ENCODE data around the gene RAMP1. TPM values are rescaled to one million over a fixed set of nuclear protein-coding genes. Genes with fewer than 3 reads are reported as not detected.

RAMP1 gene
- total and polyA plus RNA-seq, 2 of the 4 experiments (the other 2 are of a cell fraction), result 15.8 to 77.1 TPM

DNA sequence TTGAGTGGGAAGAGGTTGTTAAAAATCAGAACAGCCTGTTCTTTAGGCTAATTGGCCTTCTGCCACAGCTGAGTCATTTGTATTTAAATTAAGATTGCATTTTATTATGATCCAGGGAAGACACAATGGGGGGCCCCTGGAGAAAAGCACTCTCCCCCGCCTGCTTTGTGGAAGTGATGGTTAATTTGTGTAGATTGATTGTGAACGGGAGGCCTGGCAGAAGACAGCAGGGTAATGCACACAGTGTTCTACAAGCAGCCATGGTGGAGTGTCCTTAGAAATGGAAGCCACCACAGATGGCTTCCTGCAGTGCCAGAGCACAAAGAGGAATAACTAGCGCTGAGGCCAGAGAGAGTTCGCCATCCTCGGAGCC lies 19.6 kb downstream of the RAMP1 start:
- Histone ChIP-seq H2BK120ac (ENCODE audit: low read depth, low read length) (peak overlapping the region; percentile 74), H3K9ac (ENCODE audit: low read depth, low read length) (no peak overlapping the region), H2BK20ac (ENCODE audit: low read depth, low read length) (peak overlapping the region; percentile 70; the same call in 1 of the 2 replicates), H4K8ac (ENCODE audit: low read depth in 2 of 2, low read length in 2 of 2) (no peak overlapping the region), H3K4ac (ENCODE audit: low read depth, low read length) (peak overlapping the region; percentile 52), H3K14ac (replicated peaks; ENCODE audit: low read depth, low read length) (no peak overlapping the region), H2BK5ac (ENCODE audit: low read depth, low read length, poor library complexity, severe bottlenecking) (no peak overlapping the region), H3K4me3 (ENCODE audit: insufficient read depth, low read depth, low read length) (no peak overlapping the region), H3K18ac (ENCODE audit: low read depth, low read length) (peak overlapping the region; percentile 37; the same call in 1 of the 2 replicates), H2BK15ac (ENCODE audit: low read depth, low read length) (0 out of 3 replicates have a peak overlapping the region, but pooled peaks have one; percentile 14), H3K9me1 (ENCODE audit: insufficient read depth, low read length) (no peaks in the 10 kb centered on the region; the same call in 1 of the 2 replicates), H3K9me3 (ENCODE audit: control insufficient read depth, insufficient read depth, low read length) (no peaks in the 10 kb centered on the region), H4K20me1 (ENCODE audit: insufficient read depth, low read length) (no peaks in the 10 kb centered on the region), H3K4me2 (ENCODE audit: low read depth, low read length) (no peak overlapping the region), H3K27ac (ENCODE audit: insufficient read depth, low read length) (no peak overlapping the region), H2AFZ (replicated peaks; ENCODE audit: low read length, poor library complexity) (peak overlapping the region; percentile 26), H3K36me3 (ENCODE audit: control insufficient read depth, insufficient read depth, low read length) (no peaks in the 10 kb centered on the region), H2AK9ac (replicated peaks; ENCODE audit: low read depth, low read length, poor library complexity) (no peak overlapping the region), H4K91ac (ENCODE audit: insufficient read depth, low read depth, low read length) (no peak overlapping the region), H2AK5ac (ENCODE audit: low read depth, low read length) (peak overlapping the region; percentile 15; the same call in 1 of the 2 replicates), H3K4me1 (ENCODE audit: control insufficient read depth, insufficient read depth, low read length) (peaks cover 24% of the 10 kb centered on the region), H3K23ac (ENCODE audit: low read depth, low read length) (no peak overlapping the region), H3K79me1 (ENCODE audit: low read depth in 1 of 2, low read length in 2 of 2) (0 out of 4 replicates have a peak, but pooled peaks cover 0 to 2% of the 10 kb centered on the region in 2 experiments), H3K27me3 (ENCODE audit: control insufficient read depth, insufficient read depth, low read length) (no peaks in the 10 kb centered on the region), H3K56ac (ENCODE audit: extremely low read depth, insufficient read depth, low read length) (no peak overlapping the region), H4K5ac (ENCODE audit: low read depth, low read length) (no peak overlapping the region)
- dilution Hi-C loops (cut with HindIII; ENCODE audit: low sequenced_read_pairs, unreplicated experiment) (no loop called here), intact Hi-C loops (cut with micrococcal nuclease) (no loop called here), in situ Hi-C loops (cut with MboI; ENCODE audit: low sequenced_read_pairs) (no loop called here)
- 47% methylated on average over 2 of the region's 5 CpGs; no CpG with 5 or more reads in 1 of the 2 experiments for WGBS, 2 experiments (ENCODE audit: extremely low coverage in 2 of 2, insufficient read length in 1 of 2)
- no TSS peak for BruUV-seq (replicated peaks)
- DNase-seq, result peak; percentile 56
- POLR2A ChIA-PET (ENCODE audit: unreplicated experiment), result no interaction called here
- CTCF ChIA-PET, result no interaction called here
- ATAC-seq (ENCODE audit: low read depth), result peak; percentile 16
- TF ChIP-seq BHLHE40 (IDR thresholded peaks at IDR 0.05; ENCODE audit: low read depth, low read length) (no peak), RAD21 (IDR thresholded peaks at IDR 0.05; ENCODE audit: low read length) (no peak), FOS (IDR thresholded peaks at IDR 0.05; ENCODE audit: low read depth, low read length) (no peak), POLR2A (IDR thresholded peaks at IDR 0.05; ENCODE audit: low read depth, low read length) (no peak), RFX5 (IDR thresholded peaks at IDR 0.05; ENCODE audit: low read depth, low read length) (no peak), CHD1 (IDR thresholded peaks at IDR 0.05; ENCODE audit: low read depth, low read length) (no peak), SMC3 (IDR thresholded peaks at IDR 0.05; ENCODE audit: low read depth, low read length) (no peak), MXI1 (IDR thresholded peaks at IDR 0.05; ENCODE audit: borderline replicate concordance, low read depth, low read length) (no peak), CEBPB (IDR thresholded peaks at IDR 0.05; ENCODE audit: low read depth, low read length) (no peak), MAZ (IDR thresholded peaks at IDR 0.05; ENCODE audit: borderline replicate concordance, low read depth, low read length) (no peak), RCOR1 (IDR thresholded peaks at IDR 0.05; ENCODE audit: insufficient replicate concordance, low read length) (no peak), MAFK (IDR thresholded peaks at IDR 0.05; ENCODE audit: low read depth, low read length) (no peak), NFE2L2 (IDR thresholded peaks at IDR 0.05; ENCODE audit: low read depth, low read length) (no peak)
- TF ChIP-seq, protein P1, sequence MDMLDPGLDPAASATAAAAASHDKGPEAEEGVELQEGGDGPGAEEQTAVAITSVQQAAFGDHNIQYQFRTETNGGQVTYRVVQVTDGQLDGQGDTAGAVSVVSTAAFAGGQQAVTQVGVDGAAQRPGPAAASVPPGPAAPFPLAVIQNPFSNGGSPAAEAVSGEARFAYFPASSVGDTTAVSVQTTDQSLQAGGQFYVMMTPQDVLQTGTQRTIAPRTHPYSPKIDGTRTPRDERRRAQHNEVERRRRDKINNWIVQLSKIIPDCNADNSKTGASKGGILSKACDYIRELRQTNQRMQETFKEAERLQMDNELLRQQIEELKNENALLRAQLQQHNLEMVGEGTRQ (IDR thresholded peaks at IDR 0.05; ENCODE audit: low read depth, low read length), result no peak
- TF ChIP-seq, protein P2, sequence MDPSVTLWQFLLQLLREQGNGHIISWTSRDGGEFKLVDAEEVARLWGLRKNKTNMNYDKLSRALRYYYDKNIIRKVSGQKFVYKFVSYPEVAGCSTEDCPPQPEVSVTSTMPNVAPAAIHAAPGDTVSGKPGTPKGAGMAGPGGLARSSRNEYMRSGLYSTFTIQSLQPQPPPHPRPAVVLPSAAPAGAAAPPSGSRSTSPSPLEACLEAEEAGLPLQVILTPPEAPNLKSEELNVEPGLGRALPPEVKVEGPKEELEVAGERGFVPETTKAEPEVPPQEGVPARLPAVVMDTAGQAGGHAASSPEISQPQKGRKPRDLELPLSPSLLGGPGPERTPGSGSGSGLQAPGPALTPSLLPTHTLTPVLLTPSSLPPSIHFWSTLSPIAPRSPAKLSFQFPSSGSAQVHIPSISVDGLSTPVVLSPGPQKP (IDR thresholded peaks at IDR 0.05; ENCODE audit: borderline replicate concordance, low read depth, low read length), result no peak
- TF ChIP-seq, protein P3, sequence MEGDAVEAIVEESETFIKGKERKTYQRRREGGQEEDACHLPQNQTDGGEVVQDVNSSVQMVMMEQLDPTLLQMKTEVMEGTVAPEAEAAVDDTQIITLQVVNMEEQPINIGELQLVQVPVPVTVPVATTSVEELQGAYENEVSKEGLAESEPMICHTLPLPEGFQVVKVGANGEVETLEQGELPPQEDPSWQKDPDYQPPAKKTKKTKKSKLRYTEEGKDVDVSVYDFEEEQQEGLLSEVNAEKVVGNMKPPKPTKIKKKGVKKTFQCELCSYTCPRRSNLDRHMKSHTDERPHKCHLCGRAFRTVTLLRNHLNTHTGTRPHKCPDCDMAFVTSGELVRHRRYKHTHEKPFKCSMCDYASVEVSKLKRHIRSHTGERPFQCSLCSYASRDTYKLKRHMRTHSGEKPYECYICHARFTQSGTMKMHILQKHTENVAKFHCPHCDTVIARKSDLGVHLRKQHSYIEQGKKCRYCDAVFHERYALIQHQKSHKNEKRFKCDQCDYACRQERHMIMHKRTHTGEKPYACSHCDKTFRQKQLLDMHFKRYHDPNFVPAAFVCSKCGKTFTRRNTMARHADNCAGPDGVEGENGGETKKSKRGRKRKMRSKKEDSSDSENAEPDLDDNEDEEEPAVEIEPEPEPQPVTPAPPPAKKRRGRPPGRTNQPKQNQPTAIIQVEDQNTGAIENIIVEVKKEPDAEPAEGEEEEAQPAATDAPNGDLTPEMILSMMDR (conservative IDR thresholded peaks at IDR 0.05; ENCODE audit: low read depth, low read length), result no peak
